ENCODE results near the gene KDM4C.
A peak's percentile ranks its signal among the peaks of the same experiment; 100 is the strongest.

DNA sequence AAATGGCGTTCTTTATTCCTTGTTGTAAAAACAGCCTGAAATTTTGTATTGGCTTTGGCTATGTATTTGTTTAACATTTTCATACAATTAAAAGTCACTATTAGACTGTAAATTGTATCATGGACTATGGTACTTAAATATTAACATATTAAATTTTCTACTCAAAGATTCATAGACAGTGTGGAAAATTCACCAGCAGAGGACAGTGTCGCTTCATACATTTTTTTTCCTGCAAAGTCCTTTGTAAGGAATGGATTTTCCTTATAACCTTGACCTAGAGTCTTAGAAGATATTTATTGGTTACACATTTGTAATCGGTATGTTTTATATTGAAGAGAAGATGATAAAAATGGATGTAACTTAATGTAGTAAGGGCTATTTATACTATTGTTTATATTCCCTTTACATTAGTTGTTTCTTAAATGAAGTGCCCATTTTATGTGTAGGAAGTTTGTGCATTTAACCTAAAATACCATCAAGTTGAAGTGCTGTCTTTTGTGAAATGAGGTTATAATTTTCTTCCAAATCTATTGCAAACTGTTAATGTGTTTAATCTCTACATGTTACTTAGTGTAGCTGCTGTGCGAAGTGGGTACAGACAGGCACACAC, 150.1 kb downstream of the KDM4C start:
- no peak for TF ChIP-seq SIX5 (IDR thresholded peaks at IDR 0.05; ENCODE audit: low read depth, low read length)
- TF ChIP-seq, protein P1, sequence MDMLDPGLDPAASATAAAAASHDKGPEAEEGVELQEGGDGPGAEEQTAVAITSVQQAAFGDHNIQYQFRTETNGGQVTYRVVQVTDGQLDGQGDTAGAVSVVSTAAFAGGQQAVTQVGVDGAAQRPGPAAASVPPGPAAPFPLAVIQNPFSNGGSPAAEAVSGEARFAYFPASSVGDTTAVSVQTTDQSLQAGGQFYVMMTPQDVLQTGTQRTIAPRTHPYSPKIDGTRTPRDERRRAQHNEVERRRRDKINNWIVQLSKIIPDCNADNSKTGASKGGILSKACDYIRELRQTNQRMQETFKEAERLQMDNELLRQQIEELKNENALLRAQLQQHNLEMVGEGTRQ (IDR thresholded peaks at IDR 0.05; ENCODE audit: low read length), result no peak
- no peak for TF ChIP-seq SP2 (IDR thresholded peaks at IDR 0.05; ENCODE audit: low read length)
- TF ChIP-seq, protein P2, sequence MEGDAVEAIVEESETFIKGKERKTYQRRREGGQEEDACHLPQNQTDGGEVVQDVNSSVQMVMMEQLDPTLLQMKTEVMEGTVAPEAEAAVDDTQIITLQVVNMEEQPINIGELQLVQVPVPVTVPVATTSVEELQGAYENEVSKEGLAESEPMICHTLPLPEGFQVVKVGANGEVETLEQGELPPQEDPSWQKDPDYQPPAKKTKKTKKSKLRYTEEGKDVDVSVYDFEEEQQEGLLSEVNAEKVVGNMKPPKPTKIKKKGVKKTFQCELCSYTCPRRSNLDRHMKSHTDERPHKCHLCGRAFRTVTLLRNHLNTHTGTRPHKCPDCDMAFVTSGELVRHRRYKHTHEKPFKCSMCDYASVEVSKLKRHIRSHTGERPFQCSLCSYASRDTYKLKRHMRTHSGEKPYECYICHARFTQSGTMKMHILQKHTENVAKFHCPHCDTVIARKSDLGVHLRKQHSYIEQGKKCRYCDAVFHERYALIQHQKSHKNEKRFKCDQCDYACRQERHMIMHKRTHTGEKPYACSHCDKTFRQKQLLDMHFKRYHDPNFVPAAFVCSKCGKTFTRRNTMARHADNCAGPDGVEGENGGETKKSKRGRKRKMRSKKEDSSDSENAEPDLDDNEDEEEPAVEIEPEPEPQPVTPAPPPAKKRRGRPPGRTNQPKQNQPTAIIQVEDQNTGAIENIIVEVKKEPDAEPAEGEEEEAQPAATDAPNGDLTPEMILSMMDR (IDR thresholded peaks at IDR 0.05; ENCODE audit: control extremely low read depth in 1 of 3, insufficient read depth in 1 of 3, low read depth in 1 of 3, low read length in 3 of 3), result peak in 2 of 3 experiments; percentile 36 to 38; a peak in 2 of 4 replicates
- no peak for TF ChIP-seq GABPA (IDR thresholded peaks at IDR 0.05; ENCODE audit: borderline replicate concordance, insufficient read depth, low read length)
- no peak for TF ChIP-seq SUZ12 (IDR thresholded peaks at IDR 0.05; ENCODE audit: low read length)
- TF ChIP-seq SIN3A (conservative IDR thresholded peaks at IDR 0.05 in 1 of 2, IDR thresholded peaks at IDR 0.05 in 1 of 2; ENCODE audit: low read depth in 1 of 2, low read length in 2 of 2), result no peak
- no peak for TF ChIP-seq MAX (IDR thresholded peaks at IDR 0.05)
- no peak for TF ChIP-seq POLR2A (IDR thresholded peaks at IDR 0.05; ENCODE audit: control extremely low read depth in 1 of 2, low read depth in 2 of 2, low read length in 2 of 2)

Data from H1 (cell line).